ENCODE results near the gene ARSA. TPM values are rescaled to one million over a fixed set of nuclear protein-coding genes. Genes with fewer than 3 reads are reported as not detected.

ARSA gene
- polyA plus RNA-seq, 1 of the 3 experiments (the other 2 are of a cell fraction), result 34.2 TPM

DNA sequence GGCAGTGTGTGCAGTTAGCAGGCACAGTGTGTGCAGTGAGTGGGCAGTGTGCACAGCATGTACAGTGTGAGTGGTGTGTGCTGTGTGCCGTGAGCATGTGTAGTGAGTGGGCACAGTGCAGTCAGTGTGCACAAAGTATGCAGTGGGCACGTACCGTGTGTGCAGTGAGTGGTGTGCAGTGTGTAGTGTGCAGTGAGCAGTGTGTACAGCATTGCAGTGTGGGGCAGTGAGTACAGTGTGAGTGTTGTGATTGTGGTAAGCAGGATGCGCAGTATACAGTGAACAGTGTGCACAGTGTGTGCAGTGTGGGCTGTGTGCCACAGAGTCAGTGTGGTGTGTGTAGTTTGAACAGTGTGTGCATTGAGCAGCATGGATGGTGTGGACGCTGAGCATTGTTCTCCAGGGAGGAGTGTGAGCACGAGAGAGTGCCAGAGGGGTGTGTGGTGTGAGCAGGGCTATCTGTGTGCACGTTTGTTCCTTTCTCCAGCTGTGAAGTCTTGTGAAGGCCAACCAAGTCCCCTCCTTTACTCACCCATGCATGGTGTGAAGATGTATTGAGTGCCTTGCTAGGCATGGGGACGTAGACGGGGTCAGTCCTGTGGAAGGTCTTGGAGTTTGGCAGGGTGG lies 47.7 kb upstream of the ARSA start:
- no peak overlapping the region for H3K27ac ChIP-seq (ENCODE audit: low read depth in 2 of 2, low read length in 1 of 2)
- no peaks in the 10 kb centered on the region for H3K9me2 ChIP-seq
- no peaks in the 10 kb centered on the region for H3K9me3 ChIP-seq
- ChIA-PET POLR2A (no interaction called here), CTCF (interaction anchor here (1.1 kb wide), 1 partner anchor 21 kb away, joined by 3 read pairs; no protein-coding TSS in a partner anchor)
- H3K27me3 ChIP-seq (ENCODE audit: insufficient read depth), result no peaks in the 10 kb centered on the region
- H3K4me2 ChIP-seq, result peak overlapping the region; percentile 84; the same call in 1 of the 2 replicates
- no peak overlapping the region for H3K9ac ChIP-seq
- H3K79me2 ChIP-seq (ENCODE audit: insufficient read depth), result no peaks in the 10 kb centered on the region
- TF ChIP-seq, protein P1, sequence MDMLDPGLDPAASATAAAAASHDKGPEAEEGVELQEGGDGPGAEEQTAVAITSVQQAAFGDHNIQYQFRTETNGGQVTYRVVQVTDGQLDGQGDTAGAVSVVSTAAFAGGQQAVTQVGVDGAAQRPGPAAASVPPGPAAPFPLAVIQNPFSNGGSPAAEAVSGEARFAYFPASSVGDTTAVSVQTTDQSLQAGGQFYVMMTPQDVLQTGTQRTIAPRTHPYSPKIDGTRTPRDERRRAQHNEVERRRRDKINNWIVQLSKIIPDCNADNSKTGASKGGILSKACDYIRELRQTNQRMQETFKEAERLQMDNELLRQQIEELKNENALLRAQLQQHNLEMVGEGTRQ (IDR thresholded peaks at IDR 0.05; ENCODE audit: borderline replicate concordance, low read depth, low read length), result no peak
- TF ChIP-seq NFIC (IDR thresholded peaks at IDR 0.05; ENCODE audit: borderline replicate concordance) (no peak), POLR2AphosphoS5 (IDR thresholded peaks at IDR 0.05; ENCODE audit: low read depth, low read length) (no peak), RCOR1 (IDR thresholded peaks at IDR 0.05; ENCODE audit: low read length) (no peak), SMC3 (IDR thresholded peaks at IDR 0.05; ENCODE audit: low read depth, low read length) (no peak), EP300 (IDR thresholded peaks at IDR 0.05; ENCODE audit: borderline replicate concordance in 1 of 2, low read depth in 1 of 2, low read length in 1 of 2) (no peak), FOXJ3 (CRISPR knock-in tag; IDR thresholded peaks at IDR 0.05) (no peak), RFX5 (IDR thresholded peaks at IDR 0.05; ENCODE audit: low read length) (no peak), SIN3A (IDR thresholded peaks at IDR 0.05; ENCODE audit: borderline replicate concordance, low read depth, low read length) (no peak), GATA2 (CRISPR knock-in tag; IDR thresholded peaks at IDR 0.05) (no peak), ELF1 (IDR thresholded peaks at IDR 0.05) (no peak), GABPA (IDR thresholded peaks at IDR 0.05; ENCODE audit: low read depth) (no peak)
- TF ChIP-seq, protein P2, sequence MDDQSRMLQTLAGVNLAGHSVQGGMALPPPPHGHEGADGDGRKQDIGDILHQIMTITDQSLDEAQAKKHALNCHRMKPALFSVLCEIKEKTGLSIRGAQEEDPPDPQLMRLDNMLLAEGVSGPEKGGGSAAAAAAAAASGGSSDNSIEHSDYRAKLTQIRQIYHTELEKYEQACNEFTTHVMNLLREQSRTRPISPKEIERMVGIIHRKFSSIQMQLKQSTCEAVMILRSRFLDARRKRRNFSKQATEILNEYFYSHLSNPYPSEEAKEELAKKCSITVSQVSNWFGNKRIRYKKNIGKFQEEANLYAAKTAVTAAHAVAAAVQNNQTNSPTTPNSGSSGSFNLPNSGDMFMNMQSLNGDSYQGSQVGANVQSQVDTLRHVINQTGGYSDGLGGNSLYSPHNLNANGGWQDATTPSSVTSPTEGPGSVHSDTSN (IDR thresholded peaks at IDR 0.05), result no peak
- TF ChIP-seq, protein P3, sequence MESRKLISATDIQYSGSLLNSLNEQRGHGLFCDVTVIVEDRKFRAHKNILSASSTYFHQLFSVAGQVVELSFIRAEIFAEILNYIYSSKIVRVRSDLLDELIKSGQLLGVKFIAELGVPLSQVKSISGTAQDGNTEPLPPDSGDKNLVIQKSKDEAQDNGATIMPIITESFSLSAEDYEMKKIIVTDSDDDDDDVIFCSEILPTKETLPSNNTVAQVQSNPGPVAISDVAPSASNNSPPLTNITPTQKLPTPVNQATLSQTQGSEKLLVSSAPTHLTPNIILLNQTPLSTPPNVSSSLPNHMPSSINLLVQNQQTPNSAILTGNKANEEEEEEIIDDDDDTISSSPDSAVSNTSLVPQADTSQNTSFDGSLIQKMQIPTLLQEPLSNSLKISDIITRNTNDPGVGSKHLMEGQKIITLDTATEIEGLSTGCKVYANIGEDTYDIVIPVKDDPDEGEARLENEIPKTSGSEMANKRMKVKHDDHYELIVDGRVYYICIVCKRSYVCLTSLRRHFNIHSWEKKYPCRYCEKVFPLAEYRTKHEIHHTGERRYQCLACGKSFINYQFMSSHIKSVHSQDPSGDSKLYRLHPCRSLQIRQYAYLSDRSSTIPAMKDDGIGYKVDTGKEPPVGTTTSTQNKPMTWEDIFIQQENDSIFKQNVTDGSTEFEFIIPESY (IDR thresholded peaks at IDR 0.05; ENCODE audit: borderline replicate concordance, low read depth), result no peak
- TF ChIP-seq, protein P4, sequence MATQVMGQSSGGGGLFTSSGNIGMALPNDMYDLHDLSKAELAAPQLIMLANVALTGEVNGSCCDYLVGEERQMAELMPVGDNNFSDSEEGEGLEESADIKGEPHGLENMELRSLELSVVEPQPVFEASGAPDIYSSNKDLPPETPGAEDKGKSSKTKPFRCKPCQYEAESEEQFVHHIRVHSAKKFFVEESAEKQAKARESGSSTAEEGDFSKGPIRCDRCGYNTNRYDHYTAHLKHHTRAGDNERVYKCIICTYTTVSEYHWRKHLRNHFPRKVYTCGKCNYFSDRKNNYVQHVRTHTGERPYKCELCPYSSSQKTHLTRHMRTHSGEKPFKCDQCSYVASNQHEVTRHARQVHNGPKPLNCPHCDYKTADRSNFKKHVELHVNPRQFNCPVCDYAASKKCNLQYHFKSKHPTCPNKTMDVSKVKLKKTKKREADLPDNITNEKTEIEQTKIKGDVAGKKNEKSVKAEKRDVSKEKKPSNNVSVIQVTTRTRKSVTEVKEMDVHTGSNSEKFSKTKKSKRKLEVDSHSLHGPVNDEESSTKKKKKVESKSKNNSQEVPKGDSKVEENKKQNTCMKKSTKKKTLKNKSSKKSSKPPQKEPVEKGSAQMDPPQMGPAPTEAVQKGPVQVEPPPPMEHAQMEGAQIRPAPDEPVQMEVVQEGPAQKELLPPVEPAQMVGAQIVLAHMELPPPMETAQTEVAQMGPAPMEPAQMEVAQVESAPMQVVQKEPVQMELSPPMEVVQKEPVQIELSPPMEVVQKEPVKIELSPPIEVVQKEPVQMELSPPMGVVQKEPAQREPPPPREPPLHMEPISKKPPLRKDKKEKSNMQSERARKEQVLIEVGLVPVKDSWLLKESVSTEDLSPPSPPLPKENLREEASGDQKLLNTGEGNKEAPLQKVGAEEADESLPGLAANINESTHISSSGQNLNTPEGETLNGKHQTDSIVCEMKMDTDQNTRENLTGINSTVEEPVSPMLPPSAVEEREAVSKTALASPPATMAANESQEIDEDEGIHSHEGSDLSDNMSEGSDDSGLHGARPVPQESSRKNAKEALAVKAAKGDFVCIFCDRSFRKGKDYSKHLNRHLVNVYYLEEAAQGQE (IDR thresholded peaks at IDR 0.05; ENCODE audit: low read depth, low read length), result no peak
- TF ChIP-seq, protein P5, sequence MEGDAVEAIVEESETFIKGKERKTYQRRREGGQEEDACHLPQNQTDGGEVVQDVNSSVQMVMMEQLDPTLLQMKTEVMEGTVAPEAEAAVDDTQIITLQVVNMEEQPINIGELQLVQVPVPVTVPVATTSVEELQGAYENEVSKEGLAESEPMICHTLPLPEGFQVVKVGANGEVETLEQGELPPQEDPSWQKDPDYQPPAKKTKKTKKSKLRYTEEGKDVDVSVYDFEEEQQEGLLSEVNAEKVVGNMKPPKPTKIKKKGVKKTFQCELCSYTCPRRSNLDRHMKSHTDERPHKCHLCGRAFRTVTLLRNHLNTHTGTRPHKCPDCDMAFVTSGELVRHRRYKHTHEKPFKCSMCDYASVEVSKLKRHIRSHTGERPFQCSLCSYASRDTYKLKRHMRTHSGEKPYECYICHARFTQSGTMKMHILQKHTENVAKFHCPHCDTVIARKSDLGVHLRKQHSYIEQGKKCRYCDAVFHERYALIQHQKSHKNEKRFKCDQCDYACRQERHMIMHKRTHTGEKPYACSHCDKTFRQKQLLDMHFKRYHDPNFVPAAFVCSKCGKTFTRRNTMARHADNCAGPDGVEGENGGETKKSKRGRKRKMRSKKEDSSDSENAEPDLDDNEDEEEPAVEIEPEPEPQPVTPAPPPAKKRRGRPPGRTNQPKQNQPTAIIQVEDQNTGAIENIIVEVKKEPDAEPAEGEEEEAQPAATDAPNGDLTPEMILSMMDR (IDR thresholded peaks at IDR 0.05), result no peak
- H3K4me3 ChIP-seq (ENCODE audit: low read depth in 2 of 2, low read length in 1 of 2), result peak overlapping the region; percentile 44 to 60; a peak in 2 of 4 replicates
- no peak for DNase-seq
- no peaks in the 10 kb centered on the region for H4K20me1 ChIP-seq (ENCODE audit: insufficient read depth)
- H2AFZ ChIP-seq (ENCODE audit: low read depth), result no peak overlapping the region
- H3K4me1 ChIP-seq (ENCODE audit: control insufficient read depth in 1 of 2, insufficient read depth in 2 of 2, low read depth in 1 of 2, low read length in 1 of 2), result peaks cover 0 to 5% of the 10 kb centered on the region in 2 experiments; a peak in 1 of 4 replicates
- H3K36me3 ChIP-seq (replicated peaks in 1 of 2; ENCODE audit: control insufficient read depth in 1 of 2, insufficient read depth in 2 of 2, low read length in 1 of 2), result no peaks in the 10 kb centered on the region
- no peaks in the 10 kb centered on the region for H3F3A ChIP-seq (replicated peaks; ENCODE audit: insufficient read depth)
- WGBS (ENCODE audit: low lambda C conversion rate), result 92% methylated on average over 9 of the region's 9 CpGs
